T47D (cell line): ENCODE results near the gene SEC14L1.

Experiments used
- DNase-seq, 2 experiments: peaks; one replicate each; pipeline versions ENCODE4 v3.0.0 to v3.0.0-alpha.2; 2011 to 2012; ENCODE audit warnings: low read depth in 1 of 2, low spot score in 1 of 2
- JUND ChIP-seq: IDR thresholded peaks from 2 replicates; pipeline ENCODE4 v1.6.1; 2012; ENCODE audit warnings: low read depth
- in situ Hi-C: cut with HindIII; loops from 2 replicates; pipeline ENCODE4 v1.10.0; 2016; ENCODE audit warnings: low sequenced_read_pairs, low pct_unique_long_range_greater_than_20kb

SEC14L1 gene

DNA sequence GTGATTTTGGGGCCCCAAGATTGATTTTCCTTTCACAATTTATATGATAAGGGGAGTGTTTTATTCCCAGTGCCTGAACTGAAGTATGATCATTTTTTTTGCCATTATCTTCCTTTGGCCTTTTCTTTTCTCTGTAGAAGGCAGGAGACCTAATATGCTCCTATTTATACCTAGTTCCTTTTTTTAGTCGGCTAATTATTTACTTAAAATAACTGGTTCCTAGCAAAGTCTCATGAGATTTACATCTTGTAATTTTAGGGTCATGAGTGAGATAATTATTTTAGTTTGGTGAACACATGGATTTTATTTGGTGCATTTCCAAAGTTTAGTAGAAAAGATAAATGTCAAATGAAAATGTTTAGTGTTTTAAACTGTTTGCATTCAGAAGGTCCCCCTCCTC is 24.8 kb downstream of the SEC14L1 start:
- no peak for DNase-seq
- TF ChIP-seq JUND, result no peak
- in situ Hi-C loops, result no loop called here

DNA sequence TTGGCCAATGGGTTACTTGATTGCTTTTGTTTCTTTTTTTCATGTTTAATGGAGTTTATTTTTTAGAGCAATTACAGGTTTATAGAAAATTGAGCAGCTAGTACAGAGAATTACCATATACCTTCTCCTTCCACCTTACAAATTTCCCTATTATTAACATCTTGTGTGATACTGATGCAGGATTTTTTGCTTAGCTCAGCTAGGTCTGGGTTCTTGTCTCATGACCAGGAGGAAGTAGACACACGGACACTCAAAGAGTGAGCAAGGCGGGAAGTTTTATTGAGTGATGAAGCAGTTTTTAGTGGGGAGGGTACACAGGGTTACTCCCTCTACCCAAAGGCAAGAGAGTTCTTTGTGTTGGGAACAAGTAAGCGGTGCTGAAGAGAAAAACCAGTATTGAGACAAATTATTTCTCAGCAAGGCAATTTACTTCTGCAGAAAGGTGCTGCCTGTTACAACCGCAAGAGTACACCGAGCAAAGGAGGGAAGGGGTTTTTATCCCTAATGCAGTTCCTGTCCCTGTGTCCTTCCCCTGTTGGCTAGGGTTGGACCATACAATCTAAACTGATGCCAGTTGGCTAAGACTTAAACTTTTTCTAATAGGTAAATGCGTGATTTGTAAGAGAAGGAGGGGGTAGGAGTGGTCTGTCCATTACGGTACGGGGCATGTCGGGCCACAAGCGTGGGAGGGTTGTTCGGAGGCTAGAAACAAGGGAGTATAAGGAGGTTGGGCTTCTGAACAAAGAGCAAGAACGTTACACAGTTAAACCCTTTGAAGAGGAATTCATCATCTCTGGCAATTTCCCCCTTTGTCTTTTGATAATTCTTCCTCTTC is 26.9 kb downstream of the SEC14L1 start:
- in situ Hi-C loops, result no loop called here
- no peak for DNase-seq
- no peak for TF ChIP-seq JUND

DNA sequence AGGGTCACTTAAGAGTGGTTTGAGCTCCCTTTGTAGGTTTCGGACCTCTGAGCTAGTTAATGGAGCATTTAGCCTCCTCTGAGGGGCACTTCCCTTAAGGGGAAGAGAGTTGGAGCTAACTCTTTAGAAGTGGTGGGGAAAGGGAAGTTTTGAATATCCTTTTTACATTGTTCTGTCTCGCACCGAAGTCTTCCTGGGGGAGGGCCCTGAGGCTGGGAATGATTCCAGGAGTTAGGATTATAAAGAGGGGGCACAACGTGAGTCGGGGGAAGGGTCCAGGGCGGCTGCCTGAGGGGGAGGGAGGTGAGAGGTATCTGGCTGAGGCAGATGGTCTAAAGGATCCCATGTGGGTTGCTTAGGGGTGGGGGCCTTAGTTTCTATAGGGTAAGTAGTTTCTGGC is 32.3 kb downstream of the SEC14L1 start:
- DNase-seq, result no peak
- in situ Hi-C loops, result no loop called here
- TF ChIP-seq JUND, result no peak

DNA sequence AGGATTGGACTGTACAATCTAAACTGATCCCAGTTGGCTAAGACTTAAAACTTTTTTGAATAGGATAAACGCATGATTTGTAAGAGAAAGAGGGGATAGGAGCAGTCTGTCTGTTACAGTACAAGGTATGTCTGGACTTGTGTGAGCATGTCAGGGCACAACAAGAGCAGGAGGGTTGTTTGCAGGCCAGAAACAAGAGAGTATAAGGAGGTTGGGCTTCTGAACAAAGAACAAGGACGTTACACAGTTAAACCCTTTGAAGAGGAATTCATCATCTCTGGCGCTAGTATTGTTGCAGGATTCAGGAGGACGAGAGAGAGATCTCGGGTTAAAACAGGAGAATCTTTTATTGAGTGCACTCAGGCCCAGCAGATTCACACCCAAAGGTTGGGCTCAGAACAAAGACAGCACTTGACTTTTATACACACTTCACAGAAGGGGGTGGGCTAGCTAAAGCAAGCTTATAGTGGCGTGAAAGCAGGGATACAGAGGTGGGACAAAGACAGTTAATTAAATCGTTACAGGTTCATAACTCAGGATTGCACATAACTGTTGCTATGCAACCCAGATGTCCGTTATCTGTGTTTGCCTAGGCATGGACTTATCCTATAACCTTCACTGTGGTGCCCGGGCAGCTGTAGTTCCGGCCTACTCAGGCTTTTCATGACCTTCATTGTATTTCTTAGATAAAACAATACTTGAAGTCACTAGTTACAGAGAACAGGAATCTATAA is 34.3 kb downstream of the SEC14L1 start:
- no peak for TF ChIP-seq JUND
- in situ Hi-C loops, result no loop called here
- no peak for DNase-seq

DNA sequence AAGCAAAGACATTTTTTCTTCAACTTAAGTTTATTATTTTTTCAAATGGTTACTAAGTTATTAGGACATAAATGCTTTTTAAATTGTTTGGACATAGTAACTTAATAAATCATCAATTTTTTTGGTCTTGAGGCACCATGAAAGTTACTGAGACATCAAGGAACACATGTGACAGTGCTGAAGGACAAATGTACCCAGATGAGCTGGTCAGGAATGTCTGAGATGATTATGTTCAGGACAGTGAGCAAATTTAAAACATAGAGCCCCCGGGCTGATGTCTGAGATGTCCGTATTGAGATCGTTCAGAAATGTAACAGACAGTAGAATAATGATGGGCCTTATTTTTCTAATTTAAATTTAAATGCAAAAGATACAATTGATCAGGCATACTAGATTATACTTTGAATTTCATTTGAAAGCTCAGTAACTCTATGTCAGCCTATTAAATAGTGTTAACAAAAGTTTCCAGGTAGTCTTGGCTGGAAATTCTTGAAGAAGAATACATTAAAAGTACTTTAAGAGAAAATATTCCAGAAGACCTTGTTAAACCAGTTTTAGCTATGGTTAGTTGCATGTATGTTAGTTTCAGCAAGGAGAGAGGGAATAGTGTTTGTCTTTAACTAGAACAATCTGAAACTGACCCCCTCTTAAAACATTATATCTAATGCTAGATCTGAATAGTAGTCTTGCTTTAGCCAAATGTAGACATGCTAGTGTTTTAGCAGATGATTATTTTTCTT is 36.4 kb downstream of the SEC14L1 start:
- no peak for TF ChIP-seq JUND
- DNase-seq, result no peak
- in situ Hi-C loops, result no loop called here

DNA sequence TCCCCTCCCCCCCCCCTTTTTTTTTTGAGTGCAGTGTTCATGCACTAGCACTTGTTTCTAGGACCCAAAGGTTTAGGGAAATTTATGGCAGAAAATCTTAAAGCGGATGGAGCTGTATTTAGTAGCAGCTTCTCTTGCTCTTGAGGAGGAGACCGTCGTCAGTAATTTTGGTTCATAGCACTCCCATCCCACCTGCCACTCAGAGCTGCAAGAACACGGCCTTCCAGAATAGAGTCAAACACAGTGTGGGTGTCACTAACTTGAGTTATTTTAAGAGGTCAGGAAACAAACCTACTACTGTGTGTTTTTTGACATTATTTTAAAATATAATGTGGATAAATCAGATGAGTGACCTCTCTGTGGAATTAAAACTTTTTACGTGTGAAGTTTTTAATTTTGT is 37.3 kb downstream of the SEC14L1 start:
- DNase-seq, result no peak

DNA sequence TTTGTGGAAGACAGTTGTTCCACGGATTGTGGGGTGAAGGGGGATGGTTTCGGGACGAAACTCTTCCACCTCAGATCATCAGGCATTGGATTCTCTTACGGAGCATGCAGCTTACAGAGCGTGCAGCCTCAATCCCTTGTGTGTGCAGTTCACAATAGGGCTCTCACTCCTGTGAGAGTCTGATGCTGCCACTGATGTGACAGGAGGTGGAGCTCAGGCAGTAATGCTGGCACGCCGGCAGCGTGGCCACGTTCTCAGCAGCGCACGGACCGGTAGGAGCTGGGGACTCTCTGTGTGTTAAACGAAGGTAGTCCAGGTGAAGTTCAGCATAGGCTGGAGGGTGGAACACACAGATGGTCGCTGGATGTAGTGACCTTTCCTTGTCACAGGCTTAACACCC is 37.8 kb downstream of the SEC14L1 start:
- TF ChIP-seq JUND, result no peak
- in situ Hi-C loops, result no loop called here
- DNase-seq, result no peak

More for the DNA sequence above, 37.3 kb downstream of the SEC14L1 start:
- no peak for TF ChIP-seq JUND
- in situ Hi-C loops, result no loop called here

DNA sequence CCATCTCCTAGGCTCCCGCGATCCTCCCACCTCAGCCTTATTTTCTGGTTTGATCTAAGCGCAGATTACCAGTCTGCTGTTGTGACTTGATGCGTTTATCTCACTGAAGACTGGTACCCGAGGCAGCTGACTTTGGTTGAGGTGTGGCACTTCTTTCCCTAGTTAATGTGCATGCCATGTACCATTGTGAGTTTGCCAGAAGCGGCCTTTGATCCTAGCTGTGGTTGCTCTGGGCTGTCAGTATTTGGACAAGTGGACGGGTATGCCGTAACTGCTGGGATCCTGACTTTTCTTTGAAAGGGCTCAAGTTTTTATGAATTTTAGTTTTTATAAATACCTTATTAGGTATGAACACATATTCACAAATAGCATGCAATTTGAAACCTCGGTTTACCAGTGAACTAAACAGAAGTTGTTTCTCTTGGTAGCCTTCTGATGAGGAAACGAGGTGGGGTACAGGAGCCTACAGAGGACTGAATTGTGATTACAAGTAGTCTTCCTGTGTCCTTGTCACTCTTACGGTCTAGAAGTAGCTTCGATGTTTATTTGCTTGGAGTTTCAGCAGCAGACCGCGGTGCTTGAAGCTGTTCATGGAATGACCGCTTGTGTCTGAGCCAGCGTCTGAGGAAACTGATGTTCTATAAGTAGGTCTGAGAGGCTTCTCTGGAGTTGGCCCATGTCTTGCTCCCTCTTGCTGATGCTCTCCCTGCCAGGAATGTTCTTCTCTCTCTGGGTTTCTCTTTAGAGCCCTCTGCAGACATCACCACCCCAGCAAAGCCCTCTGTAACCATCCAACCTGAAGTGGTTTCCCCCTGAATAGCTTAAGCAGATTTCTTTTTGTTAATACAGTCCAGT is 40.0 kb downstream of the SEC14L1 start:
- DNase-seq, result no peak
- in situ Hi-C loops, result no loop called here
- no peak for TF ChIP-seq JUND

DNA sequence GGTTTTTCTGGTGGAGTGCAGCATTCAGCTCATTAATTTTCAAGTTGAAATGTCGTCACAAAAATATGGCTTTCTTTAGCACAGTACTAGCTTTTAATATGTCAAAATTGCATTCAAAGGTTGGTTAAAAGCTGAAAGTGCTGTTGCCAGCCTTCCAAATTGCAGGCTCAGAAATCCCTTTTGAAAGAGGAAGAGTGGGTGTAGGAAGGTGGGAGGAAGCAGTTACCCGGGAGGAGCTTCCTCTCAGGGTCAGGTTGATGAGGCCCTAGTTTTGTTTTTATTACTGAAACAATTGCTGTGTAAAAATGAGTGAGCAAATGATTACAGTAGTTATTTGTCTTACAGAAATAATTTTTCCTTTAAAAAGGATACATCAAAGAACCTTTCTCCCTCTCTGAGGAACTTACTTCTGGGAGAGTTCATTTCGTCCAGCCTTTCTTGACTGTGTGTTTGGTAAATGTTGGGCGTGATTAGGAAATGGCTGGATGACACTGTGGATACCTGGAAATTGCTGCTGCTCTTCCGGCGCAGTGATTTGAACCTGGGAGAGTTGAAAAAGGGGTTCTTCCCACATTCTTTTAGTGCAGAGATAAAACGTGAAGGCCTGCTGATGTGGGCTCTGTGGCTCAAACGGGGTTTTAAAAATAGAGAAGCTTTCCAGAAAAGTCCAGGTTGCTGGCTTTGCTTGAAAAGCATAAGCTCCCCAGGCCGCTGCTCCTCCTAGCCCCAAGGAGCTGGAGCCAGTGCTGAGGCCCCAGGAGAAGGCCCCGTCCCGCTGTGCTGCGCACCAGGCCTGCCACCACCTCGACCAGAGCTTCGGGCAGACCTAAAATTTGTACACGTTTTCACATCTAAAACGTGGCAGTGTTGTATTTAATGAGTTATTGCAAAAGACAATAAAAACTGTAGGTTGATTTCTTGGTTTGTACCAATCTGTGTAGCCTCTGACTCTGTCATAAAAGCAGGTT is 41.7 kb downstream of the SEC14L1 start:
- TF ChIP-seq JUND, result no peak
- no peak for DNase-seq
- in situ Hi-C loops, result no loop called here

DNA sequence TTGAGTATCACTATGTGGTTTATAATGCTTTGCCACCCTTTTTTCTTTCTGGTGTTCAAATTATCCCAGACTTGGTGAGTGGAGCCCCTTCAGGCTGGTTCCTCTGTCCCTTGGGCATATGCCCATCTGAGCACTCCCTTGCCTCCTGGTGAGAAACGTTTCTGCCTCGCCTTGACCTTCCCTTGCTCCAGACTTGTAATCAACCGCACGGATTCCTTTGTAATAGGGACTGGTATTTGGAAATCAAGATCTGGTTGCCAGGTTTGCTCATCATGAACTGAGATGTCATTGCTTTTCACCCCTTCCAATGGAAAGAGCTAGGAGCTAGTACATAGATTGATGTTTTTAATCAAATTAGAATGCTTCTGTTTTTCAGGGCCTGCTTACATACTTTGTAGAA is 43.7 kb downstream of the SEC14L1 start:
- in situ Hi-C loops, result no loop called here
- no peak for TF ChIP-seq JUND
- DNase-seq, result no peak

DNA sequence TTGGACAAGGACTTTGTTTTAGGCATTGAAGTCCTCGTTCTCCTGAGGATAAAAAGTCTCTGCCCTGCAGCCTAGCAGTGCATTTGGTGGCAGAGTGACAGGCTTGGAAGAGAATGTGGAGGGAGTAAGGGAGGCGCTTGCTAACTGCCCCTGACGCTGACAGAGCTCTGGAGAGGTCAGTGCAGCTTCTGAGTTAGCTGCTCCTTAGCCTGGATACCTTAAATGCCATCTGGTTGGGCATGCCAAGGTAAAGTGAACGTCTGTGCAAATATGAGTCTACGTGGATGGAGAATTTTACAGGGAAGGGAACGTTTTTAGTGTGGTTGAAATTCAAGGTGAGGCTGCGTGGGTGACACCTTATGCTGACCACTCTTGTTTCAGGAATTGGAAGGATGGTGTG is 44.4 kb downstream of the SEC14L1 start:
- no peak for TF ChIP-seq JUND
- in situ Hi-C loops, result no loop called here
- DNase-seq, result peak; percentile 25 to 50
